Measurements from ENCODE around the gene ANKRD11. TPM values are rescaled to one million over a fixed set of nuclear protein-coding genes. Genes with fewer than 3 reads are reported as not detected.
"Not testable (repeated sequence)": the region's sequence is repeated elsewhere in the genome, so short reads cannot be mapped to it uniquely, and the experiment has no call there.

Gene ANKRD11
- total RNA-seq, 1 donor, result 97.4 TPM

GRCh38 chr16:89383095-89384003 lies 107.0 kb downstream of the ANKRD11 start:
- no peaks in the 10 kb centered on the region for H3K36me3 ChIP-seq (ENCODE audit: insufficient read depth, low read length)
- no peaks in the 10 kb centered on the region for H3K4me1 ChIP-seq (ENCODE audit: insufficient read depth, low read length)
- peaks cover 83% of the 10 kb centered on the region for H4K20me1 ChIP-seq (ENCODE audit: insufficient read depth, low read length)
- H3K4me3 ChIP-seq (ENCODE audit: insufficient read depth, low read length), result no peak overlapping the region
- H2AFZ ChIP-seq (ENCODE audit: low read length), result no peak overlapping the region
- no peaks in the 10 kb centered on the region for H3K27me3 ChIP-seq (ENCODE audit: insufficient read depth, low read length)
- H3K27ac ChIP-seq (ENCODE audit: low read depth, low read length), result no peak overlapping the region
- H3K9me3 ChIP-seq (ENCODE audit: low read depth, low read length), result no peaks in the 10 kb centered on the region
- H3K4me2 ChIP-seq (ENCODE audit: insufficient read depth, low read length), result no peak overlapping the region
- no peak for DNase-seq (ENCODE audit: insufficient read length, low spot score, missing footprints)
- H3K79me2 ChIP-seq (ENCODE audit: insufficient read depth, low read length), result peaks cover 98% of the 10 kb centered on the region
- no peak for TF ChIP-seq CTCF (IDR thresholded peaks at IDR 0.05; ENCODE audit: extremely low read depth, low read depth, low read length)

GRCh38 chr16:89382555-89382954 lies 107.8 kb downstream of the ANKRD11 start:
- not testable (repeated sequence) for H3K4me2 ChIP-seq (ENCODE audit: insufficient read depth, low read length)
- peaks cover 86% of the 10 kb centered on the region for H4K20me1 ChIP-seq (ENCODE audit: insufficient read depth, low read length)

GRCh38 chr16:89381788-89382187 lies 108.6 kb downstream of the ANKRD11 start:
- TF ChIP-seq CTCF (IDR thresholded peaks at IDR 0.05; ENCODE audit: extremely low read depth, low read depth, low read length), result no peak
- H3K27ac ChIP-seq (ENCODE audit: low read depth, low read length), result no peak overlapping the region
- no peaks in the 10 kb centered on the region for H3K9me3 ChIP-seq (ENCODE audit: low read depth, low read length)
- no peak overlapping the region for H3K4me3 ChIP-seq (ENCODE audit: insufficient read depth, low read length)
- no peak overlapping the region for H2AFZ ChIP-seq (ENCODE audit: low read length)
- H3K27me3 ChIP-seq (ENCODE audit: insufficient read depth, low read length), result no peaks in the 10 kb centered on the region
- peaks cover 88% of the 10 kb centered on the region for H4K20me1 ChIP-seq (ENCODE audit: insufficient read depth, low read length)
- peaks cover 100% of the 10 kb centered on the region for H3K79me2 ChIP-seq (ENCODE audit: insufficient read depth, low read length)
- DNase-seq (ENCODE audit: insufficient read length, low spot score, missing footprints), result no peak
- H3K4me2 ChIP-seq (ENCODE audit: insufficient read depth, low read length), result no peak overlapping the region
- H3K36me3 ChIP-seq (ENCODE audit: insufficient read depth, low read length), result no peaks in the 10 kb centered on the region
- no peaks in the 10 kb centered on the region for H3K4me1 ChIP-seq (ENCODE audit: insufficient read depth, low read length)

More at GRCh38 chr16:89382555-89382954, 107.8 kb downstream of the ANKRD11 start:
- H3K79me2 ChIP-seq (ENCODE audit: insufficient read depth, low read length), result peaks cover 98% of the 10 kb centered on the region
- not testable (repeated sequence) for H3K9me3 ChIP-seq (ENCODE audit: low read depth, low read length); H3K36me3 ChIP-seq (ENCODE audit: insufficient read depth, low read length); H2AFZ ChIP-seq (ENCODE audit: low read length); H3K4me1 ChIP-seq (ENCODE audit: insufficient read depth, low read length); DNase-seq (ENCODE audit: insufficient read length, low spot score, missing footprints); H3K4me3 ChIP-seq (ENCODE audit: insufficient read depth, low read length); H3K27me3 ChIP-seq (ENCODE audit: insufficient read depth, low read length); H3K27ac ChIP-seq (ENCODE audit: low read depth, low read length)

GRCh38 chr16:89380681-89381080 lies 109.7 kb downstream of the ANKRD11 start:
- no peaks in the 10 kb centered on the region for H3K4me1 ChIP-seq (ENCODE audit: insufficient read depth, low read length)
- H4K20me1 ChIP-seq (ENCODE audit: insufficient read depth, low read length), result peaks cover 84% of the 10 kb centered on the region

More at GRCh38 chr16:89380681-89381080, 109.7 kb downstream of the ANKRD11 start:
- Histone ChIP-seq H3K4me2 (ENCODE audit: insufficient read depth, low read length) (no peak overlapping the region), H3K4me3 (ENCODE audit: insufficient read depth, low read length) (no peak overlapping the region), H3K27ac (ENCODE audit: low read depth, low read length) (no peak overlapping the region), H3K79me2 (ENCODE audit: insufficient read depth, low read length) (peaks cover 100% of the 10 kb centered on the region), H3K27me3 (ENCODE audit: insufficient read depth, low read length) (no peaks in the 10 kb centered on the region), H2AFZ (ENCODE audit: low read length) (no peak overlapping the region), H3K36me3 (ENCODE audit: insufficient read depth, low read length) (no peaks in the 10 kb centered on the region), H3K9me3 (ENCODE audit: low read depth, low read length) (no peaks in the 10 kb centered on the region)
- TF ChIP-seq CTCF (IDR thresholded peaks at IDR 0.05; ENCODE audit: extremely low read depth, low read depth, low read length), result no peak
- DNase-seq (ENCODE audit: insufficient read length, low spot score, missing footprints), result no peak
